ENCODE data around the gene ZC3HAV1L. TPM values are rescaled to one million over a fixed set of nuclear protein-coding genes. Genes with fewer than 3 reads are reported as not detected.

The ZC3HAV1L gene
- total RNA-seq, 1 donor from 2014 or later, result 5.8 TPM

Other genes starting within 250 kb of the ZC3HAV1L start
- not detected for gene TMEM213, start 238.0 kb downstream of the ZC3HAV1L start, total RNA-seq (ENCODE audit: unreplicated experiment)
- not detected for gene ATP6V0A4, start 237.8 kb downstream of the ZC3HAV1L start, total RNA-seq (ENCODE audit: unreplicated experiment)
- 40.2 TPM for gene KIAA1549, start 54.7 kb downstream of the ZC3HAV1L start, total RNA-seq (ENCODE audit: unreplicated experiment)
- gene ZC3HAV1, start 73.7 kb upstream of the ZC3HAV1L start, total RNA-seq (ENCODE audit: unreplicated experiment), result 13.5 TPM
- gene UBN2, start 195.2 kb upstream of the ZC3HAV1L start, total RNA-seq (ENCODE audit: unreplicated experiment), result 34.9 TPM

All from glutamatergic neuron (in vitro differentiated cells).